VCaP (cell line): ENCODE results near the gene MT1G.

Source experiments
- H3K27ac ChIP-seq: fragments of 450-650 bp; 2 replicates; pipeline ENCODE4 v1.5.1; 2017
- TF ChIP-seq, protein P1 (sequence below): fragments of 450-650 bp; conservative IDR thresholded peaks from 2 replicates; pipeline ENCODE4 v1.5.1; 2017; ENCODE audit warnings: mild to moderate bottlenecking, moderate library complexity

The MT1G gene

DNA sequence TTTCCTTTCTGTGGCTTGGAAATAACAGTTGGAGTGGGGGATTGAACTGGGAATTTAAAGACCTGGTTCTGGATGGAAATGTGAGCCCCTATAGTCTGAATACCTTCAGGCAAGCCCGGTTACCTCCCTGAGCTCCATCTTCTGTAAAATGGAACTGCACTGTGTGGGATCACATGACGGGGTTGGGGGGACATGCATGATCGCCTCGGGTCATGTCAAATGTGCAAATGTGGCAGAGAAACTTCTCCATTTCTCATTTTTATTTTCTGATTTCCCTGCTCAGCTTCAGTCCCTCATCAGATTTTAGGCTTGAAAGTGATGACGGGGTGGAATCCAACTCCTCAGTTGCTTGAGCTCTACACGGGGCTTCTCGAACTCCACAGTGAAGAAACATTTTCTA, 14.6 kb downstream of the MT1G start:
- H3K27ac ChIP-seq = no peak overlapping the region
- TF ChIP-seq, protein P1, sequence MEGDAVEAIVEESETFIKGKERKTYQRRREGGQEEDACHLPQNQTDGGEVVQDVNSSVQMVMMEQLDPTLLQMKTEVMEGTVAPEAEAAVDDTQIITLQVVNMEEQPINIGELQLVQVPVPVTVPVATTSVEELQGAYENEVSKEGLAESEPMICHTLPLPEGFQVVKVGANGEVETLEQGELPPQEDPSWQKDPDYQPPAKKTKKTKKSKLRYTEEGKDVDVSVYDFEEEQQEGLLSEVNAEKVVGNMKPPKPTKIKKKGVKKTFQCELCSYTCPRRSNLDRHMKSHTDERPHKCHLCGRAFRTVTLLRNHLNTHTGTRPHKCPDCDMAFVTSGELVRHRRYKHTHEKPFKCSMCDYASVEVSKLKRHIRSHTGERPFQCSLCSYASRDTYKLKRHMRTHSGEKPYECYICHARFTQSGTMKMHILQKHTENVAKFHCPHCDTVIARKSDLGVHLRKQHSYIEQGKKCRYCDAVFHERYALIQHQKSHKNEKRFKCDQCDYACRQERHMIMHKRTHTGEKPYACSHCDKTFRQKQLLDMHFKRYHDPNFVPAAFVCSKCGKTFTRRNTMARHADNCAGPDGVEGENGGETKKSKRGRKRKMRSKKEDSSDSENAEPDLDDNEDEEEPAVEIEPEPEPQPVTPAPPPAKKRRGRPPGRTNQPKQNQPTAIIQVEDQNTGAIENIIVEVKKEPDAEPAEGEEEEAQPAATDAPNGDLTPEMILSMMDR = no peak

DNA sequence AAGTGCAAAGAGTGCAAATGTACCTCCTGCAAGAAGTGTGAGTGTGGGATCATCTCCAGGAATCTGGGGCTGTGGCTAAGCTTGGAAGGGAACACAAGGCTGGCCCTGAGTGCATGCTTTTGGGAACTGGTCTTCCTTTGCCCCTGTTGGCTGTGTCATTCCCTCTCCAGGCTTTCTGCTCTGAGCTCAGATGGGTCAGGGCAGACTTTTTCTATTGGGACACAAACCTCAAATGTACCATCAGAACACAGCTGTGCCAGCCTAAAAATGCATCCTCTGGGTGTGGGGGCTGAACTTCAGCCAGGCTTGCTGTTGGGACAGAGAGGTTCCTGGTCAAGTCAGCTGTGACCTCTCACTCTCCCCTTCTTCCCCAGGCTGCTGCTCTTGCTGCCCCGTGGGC, 15.3 kb downstream of the MT1G start:
- no peak overlapping the region for H3K27ac ChIP-seq
- TF ChIP-seq, protein P1 = no peak

DNA sequence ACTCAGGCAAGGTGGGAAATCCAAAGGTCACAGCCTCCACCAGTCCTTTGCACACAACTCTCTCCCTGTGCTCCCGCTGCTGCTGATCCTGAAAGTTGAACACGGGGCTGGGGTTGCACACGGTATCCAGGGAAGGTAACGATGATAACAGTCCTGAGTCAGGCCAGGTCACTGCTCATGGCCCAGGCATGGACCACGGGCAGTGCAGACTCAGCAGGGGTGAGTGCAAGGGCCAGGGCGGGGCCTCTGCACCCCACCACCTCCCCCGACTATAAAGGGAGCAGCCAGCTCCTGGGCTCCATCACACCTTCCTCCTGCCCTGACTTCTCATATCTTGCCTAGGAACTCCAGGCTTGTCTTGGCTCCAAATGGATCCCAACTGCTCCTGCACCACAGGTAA, 16.3 kb downstream of the MT1G start, which contains the start of gene MT1B:
MT1B (plus strand) TSS at position 301 of the 400 bp plus-strand sequence; CDS start at position 369, 68 bp downstream.
- TF ChIP-seq, protein P1 = no peak

DNA sequence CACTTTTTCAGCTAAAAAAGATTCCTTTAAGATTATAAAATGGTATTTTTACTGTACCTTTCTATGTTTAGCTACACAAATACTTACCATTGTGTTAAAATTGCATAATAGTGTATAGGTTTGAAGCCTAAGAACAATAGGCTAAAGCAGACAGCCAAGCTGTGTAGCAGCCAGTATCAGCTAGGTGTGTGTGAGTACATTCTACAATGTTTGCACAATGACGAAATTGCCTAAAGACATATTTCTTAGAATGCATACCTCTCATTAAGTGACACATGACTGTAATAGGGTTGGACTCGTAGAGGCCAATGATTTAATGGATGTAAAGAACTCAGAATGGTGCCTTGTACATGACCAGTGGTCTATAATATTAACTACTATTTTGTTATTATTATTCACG, 18.0 kb downstream of the MT1G start:
- no peak overlapping the region for H3K27ac ChIP-seq
- TF ChIP-seq, protein P1 = no peak

More for the DNA sequence above, 16.3 kb downstream of the MT1G start, which contains the start of gene MT1B:
- no peak within 1 kb of the TSS for H3K27ac ChIP-seq

DNA sequence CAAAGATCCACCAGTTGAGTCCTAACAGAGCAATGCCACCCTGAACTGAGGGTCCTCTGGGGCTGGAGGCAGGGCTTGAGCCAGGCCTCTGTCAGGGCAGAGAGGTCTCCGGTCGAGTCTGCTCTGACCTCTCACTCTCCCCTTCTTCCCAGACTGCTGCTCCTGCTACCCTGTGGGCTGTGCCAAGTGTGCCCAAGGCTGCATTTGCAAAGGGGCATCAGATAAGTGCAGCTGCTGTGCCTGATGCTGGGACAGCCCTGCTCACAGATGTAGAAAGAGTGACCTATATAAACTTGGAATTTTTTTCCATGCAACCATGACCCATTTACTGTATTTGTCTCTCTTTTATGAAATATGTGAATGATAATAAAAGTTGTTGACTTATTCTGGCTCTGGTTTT, 18.6 kb downstream of the MT1G start:
- TF ChIP-seq, protein P1 = no peak
- no peak overlapping the region for H3K27ac ChIP-seq

DNA sequence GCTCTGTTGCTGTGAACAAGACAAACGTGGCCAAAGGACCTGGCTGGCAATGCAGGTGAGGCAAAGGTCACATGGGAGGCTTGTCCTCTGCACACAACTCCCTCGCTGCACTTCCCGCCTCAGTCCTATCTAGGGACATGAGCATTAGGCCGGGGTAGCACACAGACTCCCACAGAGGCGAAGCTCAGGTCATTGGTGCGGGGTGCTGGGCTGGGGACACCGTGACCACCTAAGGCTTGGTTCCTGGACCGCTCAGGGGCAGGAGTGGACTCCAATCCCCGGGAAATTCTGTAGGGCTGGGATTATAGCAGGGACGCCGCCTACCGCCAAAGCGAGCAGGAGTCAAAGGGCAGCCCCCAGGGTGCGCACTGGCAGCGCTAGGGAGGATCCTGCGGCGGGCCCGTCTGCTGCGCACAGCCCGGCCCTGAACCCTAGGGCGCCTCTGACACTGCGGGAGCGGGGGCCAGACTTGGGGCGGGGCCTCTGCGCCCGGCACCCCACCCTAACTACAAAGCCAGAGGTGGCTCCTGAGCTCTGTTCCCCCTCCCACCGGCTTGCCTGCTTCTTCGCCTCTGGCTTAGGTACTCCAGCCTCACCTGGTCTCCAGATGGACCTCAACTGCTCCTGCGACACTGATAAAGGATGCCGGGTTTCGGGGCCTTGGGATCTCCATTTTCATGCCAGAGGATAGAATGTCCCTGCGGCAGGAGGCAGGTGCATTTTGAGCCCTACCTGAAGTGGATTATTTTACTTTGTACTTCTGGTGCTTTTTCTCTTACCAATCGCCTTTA, 20.0 kb downstream of the MT1G start:
- H3K27ac ChIP-seq = no peak overlapping the region
- TF ChIP-seq, protein P1 = no peak

DNA sequence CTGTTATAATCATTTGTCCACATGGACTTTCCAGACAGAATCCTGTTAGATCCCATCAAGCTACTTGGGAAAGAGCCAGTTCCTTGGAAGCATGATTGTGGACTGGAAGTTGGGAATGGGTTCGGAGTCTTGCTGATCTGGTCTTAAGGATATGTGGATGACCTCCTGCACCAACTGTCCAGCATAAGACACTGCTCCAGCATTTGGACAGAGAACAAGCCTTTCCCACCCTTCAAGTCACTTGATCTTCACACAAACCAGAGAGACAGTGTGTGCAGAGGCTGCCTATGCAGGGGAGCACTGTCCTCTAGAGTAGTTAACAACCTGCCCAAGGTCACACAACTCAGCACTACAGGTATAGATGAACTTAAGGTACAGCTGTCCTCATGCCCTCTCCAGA, 22.0 kb downstream of the MT1G start:
- H3K27ac ChIP-seq = no peak overlapping the region
- TF ChIP-seq, protein P1 = no peak
